OCI-LY7 (cell line): Measurements from ENCODE around the gene C16orf86. TPM values are rescaled to one million over a fixed set of nuclear protein-coding genes. Genes with fewer than 3 reads are reported as not detected.

Experiments
- BruUV-seq: library from RNA; stranded (reverse); fragments of 400-500 nt; replicated peaks from 2 replicates; lab custom pipeline; 2021; lab: Mats Ljungman, UMichigan
- CTCF ChIA-PET: fragments of 300-600 bp; sonication (Branson Sonifier 250); formaldehyde crosslinking; loops from one replicate; lab custom pipeline; 2022; ENCODE audit warnings: antibody characterized with exemption; ENCODE audit not compliant: unreplicated experiment; lab: Charles Lee
- POLR2A ChIA-PET: fragments of 300-600 bp; sonication (Branson Sonifier 250); formaldehyde crosslinking; loops from one replicate; lab custom pipeline; 2022; ENCODE audit warnings: antibody characterized with exemption; lab: Charles Lee
- DNase-seq: peaks from one replicate; pipeline ENCODE4 v3.0.0-alpha.2; 2015; ENCODE audit warnings: low spot score
- H2AFZ ChIP-seq: fragments of 200-600 bp; sonication (generic), shearing (Covaris generic); 2 replicates; pipeline ENCODE4 v1.6.1; 2014; ENCODE audit warnings: mild to moderate bottlenecking, antibody characterized with exemption, low read length, moderate library complexity
- H3K27ac ChIP-seq: fragments of 200-600 bp; sonication (generic); 2 replicates; pipeline ENCODE4 v1.5.1; 2014; ENCODE audit warnings: mixed run types, low read depth, mild to moderate bottlenecking, moderate library complexity, low read length, inconsistent platforms; ENCODE audit not compliant: poor library complexity, severe bottlenecking
- H3K36me3 ChIP-seq: fragments of 200-600 bp; sonication (generic); 2 replicates; pipeline ENCODE4 v1.6.1; 2014; ENCODE audit warnings: mild to moderate bottlenecking, antibody characterized with exemption, low read length, moderate library complexity, mixed read lengths; ENCODE audit not compliant: insufficient read depth
- H3K4me1 ChIP-seq: fragments of 200-600 bp; sonication (generic); 2 replicates; pipeline ENCODE4 v1.5.1; 2014; ENCODE audit warnings: mild to moderate bottlenecking, low read length; ENCODE audit not compliant: insufficient read depth, poor library complexity, severe bottlenecking
- H3K4me2 ChIP-seq: fragments of 200-600 bp; sonication (generic); 2 replicates; pipeline ENCODE4 v1.6.1; 2014; ENCODE audit warnings: mild to moderate bottlenecking, low read length
- H3K4me3 ChIP-seq: fragments of 200-600 bp; sonication (generic); 2 replicates; pipeline ENCODE4 v1.5.1; 2014; ENCODE audit warnings: mild to moderate bottlenecking, low read depth, low read length; ENCODE audit not compliant: poor library complexity, severe bottlenecking
- H3K79me2 ChIP-seq: fragments of 200-600 bp; sonication (generic); 2 replicates; pipeline ENCODE4 v1.6.1; 2016; ENCODE audit warnings: low read depth, mild to moderate bottlenecking, low read length, moderate library complexity, mixed read lengths; ENCODE audit not compliant: insufficient read depth
- H3K9me2 ChIP-seq: fragments of 200-600 bp; sonication (generic); 2 replicates; pipeline ENCODE4 v1.6.1; 2016; ENCODE audit warnings: mild to moderate bottlenecking, low read length, mixed read lengths; ENCODE audit not compliant: insufficient read depth
- H3K9me3 ChIP-seq: fragments of 200-600 bp; sonication (generic); 2 replicates; pipeline ENCODE4 v1.6.1; 2014; ENCODE audit warnings: mild to moderate bottlenecking, mixed run types, low read length, mixed read lengths
- H4K20me1 ChIP-seq: fragments of 200-600 bp; sonication (generic); 2 replicates; pipeline ENCODE4 v1.6.1; 2014; ENCODE audit warnings: mild to moderate bottlenecking, antibody characterized with exemption, low read length, moderate library complexity, mixed read lengths; ENCODE audit not compliant: insufficient read depth
- CTCF ChIP-seq: fragments of 200-600 bp; sonication (generic); conservative IDR thresholded peaks from 2 replicates; pipeline ENCODE4 v1.5.1; 2014; ENCODE audit warnings: mild to moderate bottlenecking, antibody characterized with exemption, low read length, moderate library complexity, mixed read lengths
- EZH2phosphoT487 ChIP-seq: fragments of 200-600 bp; sonication (generic); IDR thresholded peaks from 2 replicates; pipeline ENCODE4 v1.6.1; 2018; ENCODE audit warnings: low read depth, borderline replicate concordance, mild to moderate bottlenecking, mixed run types, antibody characterized with exemption, low read length, moderate library complexity, mixed read lengths
- intact Hi-C: fragments of 100-400 bp; cut with micrococcal nuclease; formaldehyde crosslinking; loops from one replicate; pipeline ENCODE4 v1.10.0; 2022; ENCODE audit not compliant: unreplicated experiment
- total RNA-seq, 2 experiments: library from RNA; depleted of rRNA in 1 of 2; stranded (reverse); fragments of >200 nt in 1 of 2; shearing (Covaris generic) in 1 of 2; gene quantifications; 2 replicates each; pipeline ENCODE4 v1.2.3, GENCODE V29; 2014 to 2022

C16orf86 gene
- total RNA-seq, 2 experiments from 2014 or later, result 4.7 to 7.8 TPM

GRCh38 chr16:67675579-67675935, 8.9 kb downstream of the C16orf86 start:
- no peak for TF ChIP-seq EZH2phosphoT487
- TF ChIP-seq CTCF, result no peak
- CTCF ChIA-PET, result no interaction called here

GRCh38 chr16:67675999-67676398, 9.4 kb downstream of the C16orf86 start:
- no peak for DNase-seq
- TF ChIP-seq EZH2phosphoT487 (no peak), CTCF (no peak)
- BruUV-seq, result no TSS peak
- no peak overlapping the region for H2AFZ ChIP-seq
- H3K9me3 ChIP-seq, result no peaks in the 10 kb centered on the region
- intact Hi-C loops, result loop anchor here (10.0 kb wide), 1 partner anchor 369 kb away; no protein-coding TSS in a partner anchor
- H3K4me2 ChIP-seq, result no peak overlapping the region
- CTCF ChIA-PET, result no interaction called here
- POLR2A ChIA-PET, result interaction anchor here (1.2 kb wide), 1 partner anchor 17 kb away, joined by 3 read pairs; no protein-coding TSS in a partner anchor
- H4K20me1 ChIP-seq, result no peaks in the 10 kb centered on the region
- no peaks in the 10 kb centered on the region for H3K79me2 ChIP-seq
- H3K4me1 ChIP-seq, result no peaks in the 10 kb centered on the region
- no peak overlapping the region for H3K4me3 ChIP-seq
- H3K9me2 ChIP-seq, result no peaks in the 10 kb centered on the region
- no peak overlapping the region for H3K27ac ChIP-seq
- no peaks in the 10 kb centered on the region for H3K36me3 ChIP-seq

More at GRCh38 chr16:67675579-67675935, 8.9 kb downstream of the C16orf86 start:
- Histone ChIP-seq H3K36me3 (no peaks in the 10 kb centered on the region), H3K9me2 (no peaks in the 10 kb centered on the region), H3K79me2 (no peaks in the 10 kb centered on the region), H3K4me3 (no peak overlapping the region), H4K20me1 (no peaks in the 10 kb centered on the region), H2AFZ (no peak overlapping the region), H3K9me3 (no peaks in the 10 kb centered on the region), H3K4me1 (no peaks in the 10 kb centered on the region), H3K27ac (no peak overlapping the region), H3K4me2 (no peak overlapping the region)
- no TSS peak for BruUV-seq
- DNase-seq, result no peak
- intact Hi-C loops, result loop anchor here (10.0 kb wide), 1 partner anchor 369 kb away; no protein-coding TSS in a partner anchor
- POLR2A ChIA-PET, result no interaction called here

DNA sequence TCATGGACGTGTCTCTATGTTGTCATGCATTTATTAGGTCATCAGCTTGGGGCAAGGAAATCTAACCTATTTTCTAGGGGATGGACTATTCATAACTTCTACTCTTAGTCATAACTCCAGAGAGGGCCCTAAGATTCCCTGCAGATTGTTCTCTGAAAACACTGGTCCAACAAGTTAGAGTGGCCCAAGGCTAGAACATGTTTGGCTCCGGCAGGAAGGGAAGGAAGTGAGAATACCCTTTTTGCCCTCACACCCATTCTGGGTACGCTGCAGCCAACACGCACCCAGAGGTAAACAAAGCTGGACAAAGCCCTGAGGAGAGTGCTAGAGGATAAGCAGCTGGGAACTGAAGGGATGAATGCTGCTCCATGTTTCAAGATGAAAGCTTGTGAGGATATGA, 9.9 kb downstream of the C16orf86 start:
- no peak overlapping the region for H3K4me2 ChIP-seq
- no peaks in the 10 kb centered on the region for H4K20me1 ChIP-seq
- no peaks in the 10 kb centered on the region for H3K9me2 ChIP-seq
- no peak overlapping the region for H3K27ac ChIP-seq
- no TSS peak for BruUV-seq
- H3K79me2 ChIP-seq, result no peaks in the 10 kb centered on the region
- ChIA-PET POLR2A (interaction anchor here (1.2 kb wide), 1 partner anchor 16 kb away, joined by 3 read pairs; no protein-coding TSS in a partner anchor), CTCF (no interaction called here)
- no peak overlapping the region for H2AFZ ChIP-seq
- H3K9me3 ChIP-seq, result no peaks in the 10 kb centered on the region
- TF ChIP-seq EZH2phosphoT487 (no peak), CTCF (no peak)
- DNase-seq, result no peak
- no peaks in the 10 kb centered on the region for H3K4me1 ChIP-seq
- intact Hi-C loops, result loop anchor here (10.0 kb wide), 1 partner anchor 368 kb away; no protein-coding TSS in a partner anchor
- H3K36me3 ChIP-seq, result no peaks in the 10 kb centered on the region
- H3K4me3 ChIP-seq, result no peak overlapping the region
